H9 (cell line): Measurements from ENCODE around the gene PDE4B. TPM values are rescaled to one million over a fixed set of nuclear protein-coding genes. Genes with fewer than 3 reads are reported as not detected.

Source experiments
- DNase-seq: peaks from one replicate; pipeline ENCODE4 v3.0.0-alpha.2; 2017
- H2AFZ ChIP-seq: one replicate; pipeline ENCODE4 v1.6.1; 2013; ENCODE audit warnings: mild to moderate bottlenecking, low read length, control low read depth, moderate library complexity
- H2AK5ac ChIP-seq: 2 replicates; pipeline ENCODE4 v1.6.1; 2013; ENCODE audit warnings: low read length, control low read depth, mixed read lengths; ENCODE audit not compliant: insufficient read length
- H2BK120ac ChIP-seq: one replicate; pipeline ENCODE4 v1.6.1; 2013; ENCODE audit warnings: low read depth, mild to moderate bottlenecking, low read length, control low read depth, inconsistent platforms; ENCODE audit not compliant: poor library complexity, severe bottlenecking
- H2BK12ac ChIP-seq: 2 replicates; pipeline ENCODE4 v1.6.1; 2013; ENCODE audit warnings: low read length, control low read depth, mixed read lengths, low read depth; ENCODE audit not compliant: insufficient read length
- H2BK15ac ChIP-seq: 2 replicates; pipeline ENCODE4 v1.6.1; 2013; ENCODE audit warnings: low read depth, low read length, control low read depth
- H2BK20ac ChIP-seq: one replicate; pipeline ENCODE4 v1.6.1; 2013; ENCODE audit warnings: low read depth, mild to moderate bottlenecking, low read length, control low read depth, inconsistent platforms; ENCODE audit not compliant: poor library complexity, severe bottlenecking
- H2BK5ac ChIP-seq: 2 replicates; pipeline ENCODE4 v1.6.1; 2013; ENCODE audit warnings: low read length, control low read depth, mixed read lengths; ENCODE audit not compliant: insufficient read length
- H3K14ac ChIP-seq: 2 replicates; pipeline ENCODE4 v1.6.1; 2013; ENCODE audit warnings: low read length, control low read depth; ENCODE audit not compliant: insufficient read depth
- H3K18ac ChIP-seq: 2 replicates; pipeline ENCODE4 v1.6.1; 2013; ENCODE audit warnings: low read depth, mild to moderate bottlenecking, mixed read lengths, low read length, control low read depth; ENCODE audit not compliant: insufficient read length
- H3K23ac ChIP-seq: 2 replicates; pipeline ENCODE4 v1.6.1; 2013; ENCODE audit warnings: low read length, control low read depth, mixed read lengths, low read depth; ENCODE audit not compliant: insufficient read length
- H3K23me2 ChIP-seq: 2 replicates; pipeline ENCODE4 v1.6.1; 2013; ENCODE audit warnings: low read depth, mild to moderate bottlenecking, mixed read lengths, low read length, control low read depth; ENCODE audit not compliant: insufficient read length, poor library complexity, severe bottlenecking
- H3K27ac ChIP-seq: 2 replicates; pipeline ENCODE4 v1.5.1; 2013; ENCODE audit warnings: low read length, control low read depth, mixed read lengths, low read depth; ENCODE audit not compliant: insufficient read length
- H3K27me3 ChIP-seq: 2 replicates; pipeline ENCODE4 v1.6.1; 2013; ENCODE audit warnings: low read length, control low read depth, inconsistent platforms; ENCODE audit not compliant: insufficient read depth
- H3K4ac ChIP-seq: 2 replicates; pipeline ENCODE4 v1.6.1; 2013; ENCODE audit warnings: low read depth, mild to moderate bottlenecking, control low read depth, inconsistent platforms, low read length, moderate library complexity
- H3K4me1 ChIP-seq: 2 replicates; pipeline ENCODE4 v1.6.1; 2013; ENCODE audit warnings: low read length, control low read depth, inconsistent platforms; ENCODE audit not compliant: insufficient read depth
- H3K4me2 ChIP-seq: 2 replicates; pipeline ENCODE4 v1.6.1; 2013; ENCODE audit warnings: low read length, control low read depth, mixed read lengths; ENCODE audit not compliant: insufficient read length, insufficient read depth
- H3K56ac ChIP-seq: 2 replicates; pipeline ENCODE4 v1.6.1; 2013; ENCODE audit warnings: low read depth, mild to moderate bottlenecking, mixed read lengths, low read length, control low read depth; ENCODE audit not compliant: insufficient read length
- H3K79me1 ChIP-seq: 2 replicates; pipeline ENCODE4 v1.6.1; 2013; ENCODE audit warnings: low read depth, mild to moderate bottlenecking, moderate library complexity, low read length, control low read depth, inconsistent platforms; ENCODE audit not compliant: insufficient read depth, poor library complexity, severe bottlenecking
- H3K79me2 ChIP-seq: 2 replicates; pipeline ENCODE4 v1.6.1; 2013; ENCODE audit warnings: low read length, control low read depth, inconsistent platforms; ENCODE audit not compliant: insufficient read depth
- H3K9ac ChIP-seq: 2 replicates; pipeline ENCODE4 v1.6.1; 2013; ENCODE audit warnings: low read length, control low read depth, mixed read lengths; ENCODE audit not compliant: insufficient read length; ENCODE audit errors: extremely low read depth
- H3K9me3 ChIP-seq: one replicate; pipeline ENCODE4 v1.6.1; 2013; ENCODE audit warnings: low read depth, low read length, inconsistent platforms; ENCODE audit not compliant: control insufficient read depth
- H3T11ph ChIP-seq: one replicate; pipeline ENCODE4 v1.6.1; 2013; ENCODE audit warnings: mild to moderate bottlenecking, low read length, control low read depth, inconsistent platforms
- H4K20me1 ChIP-seq: one replicate; pipeline ENCODE4 v1.6.1; 2013; ENCODE audit not compliant: control insufficient read depth, insufficient read length, insufficient read depth
- H4K5ac ChIP-seq: 2 replicates; pipeline ENCODE4 v1.6.1; 2013; ENCODE audit warnings: low read depth, mild to moderate bottlenecking, mixed read lengths, low read length, control low read depth; ENCODE audit not compliant: insufficient read length
- H4K8ac ChIP-seq: replicated peaks from 2 replicates; pipeline ENCODE4 v1.6.1; 2013; ENCODE audit warnings: low read length, control low read depth, mixed read lengths, low read depth; ENCODE audit not compliant: insufficient read length
- H4K91ac ChIP-seq: 2 replicates; pipeline ENCODE4 v1.6.1; 2013; ENCODE audit warnings: low read depth, mild to moderate bottlenecking, moderate library complexity, mixed read lengths, low read length, control low read depth; ENCODE audit not compliant: insufficient read length
- H3K27ac Mint-ChIP-seq, 3 experiments: 2 replicates in 2 of 3; 3 replicates in 1 of 3; pipeline ENCODE4 v1.8.0; 2020 to 2021; ENCODE audit warnings: mixed read lengths in 3 of 3, mild to moderate bottlenecking in 1 of 3, moderate library complexity in 1 of 3
- H3K27me3 Mint-ChIP-seq: 2 replicates; pipeline ENCODE4 v1.8.0; 2021; ENCODE audit warnings: low read depth, mild to moderate bottlenecking, moderate library complexity, mixed read lengths
- H3K36me3 Mint-ChIP-seq, 3 experiments: 2 replicates in 2 of 3; 3 replicates in 1 of 3; pipeline ENCODE4 v1.8.0; 2020 to 2021; ENCODE audit warnings: low read depth in 3 of 3, mixed read lengths in 3 of 3; ENCODE audit not compliant: insufficient read depth in 1 of 3
- H3K4me1 Mint-ChIP-seq, 2 experiments: 2 replicates each; pipeline ENCODE4 v1.8.0; 2020; ENCODE audit warnings: mixed read lengths in 2 of 2
- H3K4me3 Mint-ChIP-seq, 2 experiments: 2 replicates in 1 of 2; 3 replicates in 1 of 2; pipeline ENCODE4 v1.8.0; 2020 to 2021; ENCODE audit warnings: mild to moderate bottlenecking in 2 of 2, mixed read lengths in 2 of 2, moderate library complexity in 1 of 2
- H3K9me3 Mint-ChIP-seq, 2 experiments: 2 replicates in 1 of 2; 3 replicates in 1 of 2; pipeline ENCODE4 v1.8.0; 2020; ENCODE audit warnings: mild to moderate bottlenecking in 2 of 2, mixed read lengths in 2 of 2, moderate library complexity in 1 of 2
- WGBS: extraction: QIAGEN DNeasy Blood & Tissue Kit; methylation state at CpG from one replicate; pipeline ENCODE4 v1.1.7; 2013; ENCODE audit warnings: missing lambda C conversion rate, low lambda C conversion rate, mixed read lengths; ENCODE audit not compliant: insufficient read length; ENCODE audit errors: extremely low coverage; 5-methylcytosine and 5-hydroxymethylcytosine counted together
- total RNA-seq: library from RNA; stranded (reverse); gene quantifications from 2 replicates; pipeline ENCODE4 v1.2.1, GENCODE V29; 2021
- TF ChIP-seq, protein P1 (sequence below): fragments of 200-600 bp; sonication (generic); conservative IDR thresholded peaks from 3 replicates; pipeline ENCODE4 v1.8.0; 2021; ENCODE audit warnings: antibody characterized with exemption, mild to moderate bottlenecking

The PDE4B gene
- total RNA-seq, 1 experiment from 2014 or later, result 19.8 TPM

DNA sequence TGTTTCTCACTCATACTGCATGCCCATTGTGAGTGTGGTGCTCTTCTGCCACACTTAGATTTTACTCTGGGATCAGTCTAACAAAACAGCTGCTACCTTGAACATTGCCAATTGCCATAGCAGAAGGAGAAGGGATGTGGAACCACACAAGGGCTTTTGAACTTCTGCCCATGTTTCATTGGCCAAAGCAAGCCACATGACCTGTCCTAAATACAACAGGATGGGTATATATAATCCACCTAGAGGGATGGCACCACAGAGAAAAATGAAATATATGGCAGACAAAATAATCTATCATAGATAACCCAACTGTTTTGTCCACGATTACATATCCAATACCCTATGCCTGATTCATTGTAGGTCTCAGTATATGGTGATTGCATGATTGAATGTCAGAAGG is 26.3 kb downstream of the PDE4B start:
- H3K4ac ChIP-seq, result no peak overlapping the region
- no peaks in the 10 kb centered on the region for H3K27me3 Mint-ChIP-seq
- no peaks in the 10 kb centered on the region for H3K9me3 ChIP-seq
- H3K27ac ChIP-seq, result no peak overlapping the region
- no peak overlapping the region for H2BK15ac ChIP-seq
- H3K27ac Mint-ChIP-seq, result no peak overlapping the region
- no peaks in the 10 kb centered on the region for H3K4me1 ChIP-seq
- no peak overlapping the region for H3K4me2 ChIP-seq
- no peaks in the 10 kb centered on the region for H3K36me3 Mint-ChIP-seq
- H2BK12ac ChIP-seq, result no peak overlapping the region
- H2BK5ac ChIP-seq, result no peak overlapping the region
- H4K5ac ChIP-seq, result no peak overlapping the region
- no peak overlapping the region for H4K91ac ChIP-seq
- no peaks in the 10 kb centered on the region for H3K23me2 ChIP-seq
- no peaks in the 10 kb centered on the region for H3K79me1 ChIP-seq
- H3K9me3 Mint-ChIP-seq, result no peaks in the 10 kb centered on the region
- DNase-seq, result no peak
- no peak overlapping the region for H3K56ac ChIP-seq
- H4K8ac ChIP-seq, result no peak overlapping the region
- H3K14ac ChIP-seq, result no peak overlapping the region
- TF ChIP-seq, protein P1, sequence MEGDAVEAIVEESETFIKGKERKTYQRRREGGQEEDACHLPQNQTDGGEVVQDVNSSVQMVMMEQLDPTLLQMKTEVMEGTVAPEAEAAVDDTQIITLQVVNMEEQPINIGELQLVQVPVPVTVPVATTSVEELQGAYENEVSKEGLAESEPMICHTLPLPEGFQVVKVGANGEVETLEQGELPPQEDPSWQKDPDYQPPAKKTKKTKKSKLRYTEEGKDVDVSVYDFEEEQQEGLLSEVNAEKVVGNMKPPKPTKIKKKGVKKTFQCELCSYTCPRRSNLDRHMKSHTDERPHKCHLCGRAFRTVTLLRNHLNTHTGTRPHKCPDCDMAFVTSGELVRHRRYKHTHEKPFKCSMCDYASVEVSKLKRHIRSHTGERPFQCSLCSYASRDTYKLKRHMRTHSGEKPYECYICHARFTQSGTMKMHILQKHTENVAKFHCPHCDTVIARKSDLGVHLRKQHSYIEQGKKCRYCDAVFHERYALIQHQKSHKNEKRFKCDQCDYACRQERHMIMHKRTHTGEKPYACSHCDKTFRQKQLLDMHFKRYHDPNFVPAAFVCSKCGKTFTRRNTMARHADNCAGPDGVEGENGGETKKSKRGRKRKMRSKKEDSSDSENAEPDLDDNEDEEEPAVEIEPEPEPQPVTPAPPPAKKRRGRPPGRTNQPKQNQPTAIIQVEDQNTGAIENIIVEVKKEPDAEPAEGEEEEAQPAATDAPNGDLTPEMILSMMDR, result no peak
- H3K4me1 Mint-ChIP-seq, result no peaks in the 10 kb centered on the region
- H3K4me3 Mint-ChIP-seq, result no peak overlapping the region
- no peak overlapping the region for H3T11ph ChIP-seq
- H3K79me2 ChIP-seq, result no peaks in the 10 kb centered on the region
- no peak overlapping the region for H2BK120ac ChIP-seq
- no peaks in the 10 kb centered on the region for H3K27me3 ChIP-seq
- H2BK20ac ChIP-seq, result no peak overlapping the region
- H3K23ac ChIP-seq, result no peak overlapping the region
- no peaks in the 10 kb centered on the region for H4K20me1 ChIP-seq
- no peak overlapping the region for H3K18ac ChIP-seq
- WGBS, result no CpG with 5 or more reads among the region's 1 CpG
- no peak overlapping the region for H3K9ac ChIP-seq
- no peak overlapping the region for H2AFZ ChIP-seq
- no peak overlapping the region for H2AK5ac ChIP-seq
